Amniotic epithelial cell (primary cell): ENCODE results near the gene CELSR1.

ENCODE experiments used
- DNase-seq: peaks from one replicate; pipeline ENCODE4 v3.0.0-alpha.2; 2010; ENCODE audit warnings: low read depth

CELSR1 gene

GRCh38 chr22:46459347-46460065 is 77.9 kb downstream of the CELSR1 start:
- DNase-seq: no peak

- no peak for DNase-seq
Measured at GRCh38 chr22:46458525-46458924, 78.9 kb downstream of the CELSR1 start.

- peak; percentile 45 for DNase-seq
Measured at GRCh38 chr22:46457502-46458488, 79.6 kb downstream of the CELSR1 start.

- no peak for DNase-seq
Measured at GRCh38 chr22:46456818-46457163, 80.6 kb downstream of the CELSR1 start.

GRCh38 chr22:46455446-46455845 is 82.0 kb downstream of the CELSR1 start:
- no peak for DNase-seq

GRCh38 chr22:46454504-46455269 is 82.7 kb downstream of the CELSR1 start:
- no peak for DNase-seq

GRCh38 chr22:46453829-46454503 is 83.5 kb downstream of the CELSR1 start:
- DNase-seq: no peak

- no peak for DNase-seq
Measured at GRCh38 chr22:46453006-46453828, 84.2 kb downstream of the CELSR1 start.

GRCh38 chr22:46452195-46453005 is 85.0 kb downstream of the CELSR1 start:
- DNase-seq: no peak

- no peak for DNase-seq
Measured at GRCh38 chr22:46451741-46452140, 85.7 kb downstream of the CELSR1 start.

- DNase-seq: no peak
Measured at GRCh38 chr22:46450931-46451561, 86.4 kb downstream of the CELSR1 start.

- DNase-seq: no peak
Measured at GRCh38 chr22:46449974-46450745, 87.3 kb downstream of the CELSR1 start.

- DNase-seq: no peak
Measured at GRCh38 chr22:46449116-46449691, 88.2 kb downstream of the CELSR1 start.

GRCh38 chr22:46448333-46448732 is 89.1 kb downstream of the CELSR1 start:
- DNase-seq: no peak

- no peak for DNase-seq
Measured at GRCh38 chr22:46447906-46448305, 89.5 kb downstream of the CELSR1 start.

- DNase-seq: no peak
Measured at GRCh38 chr22:46446799-46447198, 90.6 kb downstream of the CELSR1 start.

- no peak for DNase-seq
Measured at GRCh38 chr22:46445771-46446420, 91.5 kb downstream of the CELSR1 start.

GRCh38 chr22:46444390-46444854 is 93.0 kb downstream of the CELSR1 start:
- DNase-seq: no peak
